ENCODE results near the gene P3H1. TPM values are rescaled to one million over a fixed set of nuclear protein-coding genes. Genes with fewer than 3 reads are reported as not detected.
A peak's percentile ranks its signal among the peaks of the same experiment; 100 is the strongest.

Gene P3H1
- total and polyA plus RNA-seq, 2 of the 13 experiments (the other 11 are each of a cell fraction or from before 2014, with no cell fraction given) = 64.6 to 120 TPM

DNA sequence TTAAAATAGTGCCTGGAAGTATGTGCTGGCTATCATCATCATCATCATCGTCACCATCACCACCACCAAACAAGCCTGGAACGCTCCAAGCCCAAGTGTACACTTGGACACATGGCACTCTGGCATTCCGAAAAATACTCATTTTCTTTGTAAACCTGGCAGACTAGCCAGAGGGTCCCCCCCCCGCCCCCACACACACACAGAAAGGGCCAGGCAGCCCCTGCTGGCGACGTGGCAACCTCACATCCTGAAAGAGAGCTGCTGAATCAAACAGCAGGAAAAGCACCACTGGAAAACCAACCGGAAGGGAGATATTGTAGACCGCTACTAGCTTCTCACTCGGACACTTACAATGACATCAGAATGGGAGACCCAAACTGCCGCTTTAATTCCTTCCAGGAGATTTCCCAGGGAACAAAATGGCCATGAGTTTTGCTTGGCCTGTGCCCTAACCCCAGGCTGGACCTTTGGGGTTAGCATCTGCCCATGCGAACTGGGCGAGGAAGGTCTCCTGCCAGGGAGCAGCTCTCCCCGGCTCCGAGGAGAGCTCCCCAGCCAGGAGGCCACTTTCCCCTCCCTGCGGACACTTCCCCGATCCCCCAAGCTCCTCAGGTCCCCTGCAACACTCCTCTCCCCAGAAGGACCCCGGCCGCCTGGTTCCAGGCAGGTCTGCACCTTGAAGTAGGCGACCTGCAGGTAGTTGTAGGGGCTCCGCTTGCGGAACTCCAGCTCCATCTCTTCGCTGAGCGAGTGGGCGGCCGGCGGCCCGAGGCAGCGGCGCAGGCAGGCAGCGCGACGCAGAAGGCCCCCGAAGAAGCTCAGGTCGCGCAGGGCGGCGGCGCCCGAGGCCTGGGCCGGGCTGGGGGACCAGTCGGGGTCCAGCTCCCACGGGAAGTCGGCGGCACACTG is 742 bp downstream of the P3H1 start (continued):
- no peak for TF ChIP-seq ZNF224 (CRISPR knock-in tag; IDR thresholded peaks at IDR 0.05)
- no peak for TF ChIP-seq RCOR2 (CRISPR knock-in tag; IDR thresholded peaks at IDR 0.05)
- no peak for TF ChIP-seq ZNF136 (CRISPR knock-in tag; IDR thresholded peaks at IDR 0.05; ENCODE audit: low read depth)
- no peak for TF ChIP-seq CHCHD3 (CRISPR knock-in tag; IDR thresholded peaks at IDR 0.05)
- TF ChIP-seq JUND (CRISPR knock-in tag; IDR thresholded peaks at IDR 0.05) = no peak
- peak; percentile 73; the same call in 1 of the 2 replicates for TF ChIP-seq ZNF430 (CRISPR knock-in tag; IDR thresholded peaks at IDR 0.05)
- TF ChIP-seq ZNF101 (CRISPR knock-in tag; IDR thresholded peaks at IDR 0.05; ENCODE audit: borderline replicate concordance, low read depth) = no peak
- no peak for TF ChIP-seq ZNF598 (CRISPR knock-in tag; IDR thresholded peaks at IDR 0.05; ENCODE audit: borderline replicate concordance)
- peak; percentile 47; the same call in 1 of the 2 replicates for TF ChIP-seq ZNF235 (CRISPR knock-in tag; IDR thresholded peaks at IDR 0.05; ENCODE audit: borderline replicate concordance)
- TF ChIP-seq, protein P1, sequence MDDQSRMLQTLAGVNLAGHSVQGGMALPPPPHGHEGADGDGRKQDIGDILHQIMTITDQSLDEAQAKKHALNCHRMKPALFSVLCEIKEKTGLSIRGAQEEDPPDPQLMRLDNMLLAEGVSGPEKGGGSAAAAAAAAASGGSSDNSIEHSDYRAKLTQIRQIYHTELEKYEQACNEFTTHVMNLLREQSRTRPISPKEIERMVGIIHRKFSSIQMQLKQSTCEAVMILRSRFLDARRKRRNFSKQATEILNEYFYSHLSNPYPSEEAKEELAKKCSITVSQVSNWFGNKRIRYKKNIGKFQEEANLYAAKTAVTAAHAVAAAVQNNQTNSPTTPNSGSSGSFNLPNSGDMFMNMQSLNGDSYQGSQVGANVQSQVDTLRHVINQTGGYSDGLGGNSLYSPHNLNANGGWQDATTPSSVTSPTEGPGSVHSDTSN (CRISPR knock-in tag; IDR thresholded peaks at IDR 0.05; ENCODE audit: borderline replicate concordance) = no peak
- TF ChIP-seq AKAP8 (CRISPR knock-in tag; IDR thresholded peaks at IDR 0.05) = no peak
- TF ChIP-seq, protein P2, sequence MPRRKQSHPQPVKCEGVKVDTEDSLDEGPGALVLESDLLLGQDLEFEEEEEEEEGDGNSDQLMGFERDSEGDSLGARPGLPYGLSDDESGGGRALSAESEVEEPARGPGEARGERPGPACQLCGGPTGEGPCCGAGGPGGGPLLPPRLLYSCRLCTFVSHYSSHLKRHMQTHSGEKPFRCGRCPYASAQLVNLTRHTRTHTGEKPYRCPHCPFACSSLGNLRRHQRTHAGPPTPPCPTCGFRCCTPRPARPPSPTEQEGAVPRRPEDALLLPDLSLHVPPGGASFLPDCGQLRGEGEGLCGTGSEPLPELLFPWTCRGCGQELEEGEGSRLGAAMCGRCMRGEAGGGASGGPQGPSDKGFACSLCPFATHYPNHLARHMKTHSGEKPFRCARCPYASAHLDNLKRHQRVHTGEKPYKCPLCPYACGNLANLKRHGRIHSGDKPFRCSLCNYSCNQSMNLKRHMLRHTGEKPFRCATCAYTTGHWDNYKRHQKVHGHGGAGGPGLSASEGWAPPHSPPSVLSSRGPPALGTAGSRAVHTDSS (CRISPR knock-in tag; conservative IDR thresholded peaks at IDR 0.05) = no peak
- no peak for TF ChIP-seq NFIC (IDR thresholded peaks at IDR 0.05; ENCODE audit: low read length)
- no peak for TF ChIP-seq SALL2 (CRISPR knock-in tag; IDR thresholded peaks at IDR 0.05)
- TF ChIP-seq ZNF607 (CRISPR knock-in tag; IDR thresholded peaks at IDR 0.05; ENCODE audit: borderline replicate concordance) = 0 out of 2 replicates have a peak, but pooled peaks have one; percentile 39
- TF ChIP-seq SP1 (IDR thresholded peaks at IDR 0.05) = no peak
- 0 out of 2 replicates have a peak, but pooled peaks have one; percentile 15 for TF ChIP-seq SP1 (CRISPR knock-in tag; IDR thresholded peaks at IDR 0.05)
- TF ChIP-seq, protein P3, sequence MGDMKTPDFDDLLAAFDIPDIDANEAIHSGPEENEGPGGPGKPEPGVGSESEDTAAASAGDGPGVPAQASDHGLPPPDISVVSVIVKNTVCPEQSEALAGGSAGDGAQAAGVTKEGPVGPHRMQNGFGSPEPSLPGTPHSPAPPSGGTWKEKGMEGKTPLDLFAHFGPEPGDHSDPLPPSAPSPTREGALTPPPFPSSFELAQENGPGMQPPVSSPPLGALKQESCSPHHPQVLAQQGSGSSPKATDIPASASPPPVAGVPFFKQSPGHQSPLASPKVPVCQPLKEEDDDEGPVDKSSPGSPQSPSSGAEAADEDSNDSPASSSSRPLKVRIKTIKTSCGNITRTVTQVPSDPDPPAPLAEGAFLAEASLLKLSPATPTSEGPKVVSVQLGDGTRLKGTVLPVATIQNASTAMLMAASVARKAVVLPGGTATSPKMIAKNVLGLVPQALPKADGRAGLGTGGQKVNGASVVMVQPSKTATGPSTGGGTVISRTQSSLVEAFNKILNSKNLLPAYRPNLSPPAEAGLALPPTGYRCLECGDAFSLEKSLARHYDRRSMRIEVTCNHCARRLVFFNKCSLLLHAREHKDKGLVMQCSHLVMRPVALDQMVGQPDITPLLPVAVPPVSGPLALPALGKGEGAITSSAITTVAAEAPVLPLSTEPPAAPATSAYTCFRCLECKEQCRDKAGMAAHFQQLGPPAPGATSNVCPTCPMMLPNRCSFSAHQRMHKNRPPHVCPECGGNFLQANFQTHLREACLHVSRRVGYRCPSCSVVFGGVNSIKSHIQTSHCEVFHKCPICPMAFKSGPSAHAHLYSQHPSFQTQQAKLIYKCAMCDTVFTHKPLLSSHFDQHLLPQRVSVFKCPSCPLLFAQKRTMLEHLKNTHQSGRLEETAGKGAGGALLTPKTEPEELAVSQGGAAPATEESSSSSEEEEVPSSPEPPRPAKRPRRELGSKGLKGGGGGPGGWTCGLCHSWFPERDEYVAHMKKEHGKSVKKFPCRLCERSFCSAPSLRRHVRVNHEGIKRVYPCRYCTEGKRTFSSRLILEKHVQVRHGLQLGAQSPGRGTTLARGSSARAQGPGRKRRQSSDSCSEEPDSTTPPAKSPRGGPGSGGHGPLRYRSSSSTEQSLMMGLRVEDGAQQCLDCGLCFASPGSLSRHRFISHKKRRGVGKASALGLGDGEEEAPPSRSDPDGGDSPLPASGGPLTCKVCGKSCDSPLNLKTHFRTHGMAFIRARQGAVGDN (CRISPR knock-in tag; IDR thresholded peaks at IDR 0.05) = no peak
- no peak for TF ChIP-seq KDM3A (CRISPR knock-in tag; IDR thresholded peaks at IDR 0.05; ENCODE audit: low read depth)
- no peak for TF ChIP-seq ZNF343 (CRISPR knock-in tag; IDR thresholded peaks at IDR 0.05)
- TF ChIP-seq TEAD2 (CRISPR knock-in tag; IDR thresholded peaks at IDR 0.05) = no peak
- TF ChIP-seq RBAK (CRISPR knock-in tag; IDR thresholded peaks at IDR 0.05) = no peak
- no peak for TF ChIP-seq TOPORS (CRISPR knock-in tag; IDR thresholded peaks at IDR 0.05)
- TF ChIP-seq ZNF382 (CRISPR knock-in tag; IDR thresholded peaks at IDR 0.05; ENCODE audit: borderline replicate concordance) = no peak
- no peak for TF ChIP-seq ZZZ3 (CRISPR knock-in tag; IDR thresholded peaks at IDR 0.05; ENCODE audit: borderline replicate concordance)

Data from HepG2 (cell line).